Diencephalon (tissue), 1 donor: ENCODE results near the gene KLHDC4. TPM values are rescaled to one million over a fixed set of nuclear protein-coding genes. Genes with fewer than 3 reads are reported as not detected.

Experiments
- total RNA-seq: library from RNA; depleted of rRNA; stranded (reverse); fragments of >200 nt; gene quantifications from one replicate; pipeline ENCODE4 v1.2.3, GENCODE V29; 2014

Gene KLHDC4
- total RNA-seq = 21.0 TPM

GRCh38 chr16:87765776-87766484, at the start of gene KLHDC4:
KLHDC4 (minus strand) TSS chr16:87765986; CDS start chr16:87765890, 96 bp downstream.

Other genes with a start within 250 kb of the KLHDC4 start
- 45.9 TPM for gene JPH3, start 163.5 kb downstream of the KLHDC4 start, total RNA-seq
- 33.7 TPM for gene SLC7A5, start 103.5 kb upstream of the KLHDC4 start, total RNA-seq
- not detected for gene CA5A, start 170.5 kb upstream of the KLHDC4 start, total RNA-seq
- 32.5 TPM for gene BANP, start 185.4 kb upstream of the KLHDC4 start, total RNA-seq